NCI-H146 treated with DMSO at 0.1 percent for 48 hours (cell line): ENCODE results near the gene CNOT6L.

Experiments
- DNase-seq: peaks from one replicate; lab custom pipeline; 2025; ENCODE audit not compliant: unreplicated experiment; lab: John Stamatoyannopoulos, UW

Gene CNOT6L

DNA sequence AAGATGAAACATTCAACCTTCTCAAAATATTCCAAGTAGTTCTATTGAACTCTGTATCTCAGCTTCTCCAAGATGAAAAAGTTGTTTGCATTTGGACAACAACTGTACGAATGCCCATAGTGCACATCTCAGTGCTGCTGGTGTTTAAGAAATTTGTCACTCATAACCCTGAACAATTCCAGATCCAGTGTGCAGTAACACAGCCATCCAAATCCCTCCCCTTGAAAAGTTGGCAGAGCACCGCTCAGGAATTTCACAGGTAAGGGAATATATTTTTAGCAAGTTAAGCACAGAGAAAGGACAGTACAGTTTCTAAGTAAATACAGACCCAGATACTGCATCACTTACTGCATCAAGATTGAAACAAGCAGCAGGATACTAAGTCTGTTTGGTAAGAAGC is 104.7 kb downstream of the CNOT6L start:
- no peak for DNase-seq

DNA sequence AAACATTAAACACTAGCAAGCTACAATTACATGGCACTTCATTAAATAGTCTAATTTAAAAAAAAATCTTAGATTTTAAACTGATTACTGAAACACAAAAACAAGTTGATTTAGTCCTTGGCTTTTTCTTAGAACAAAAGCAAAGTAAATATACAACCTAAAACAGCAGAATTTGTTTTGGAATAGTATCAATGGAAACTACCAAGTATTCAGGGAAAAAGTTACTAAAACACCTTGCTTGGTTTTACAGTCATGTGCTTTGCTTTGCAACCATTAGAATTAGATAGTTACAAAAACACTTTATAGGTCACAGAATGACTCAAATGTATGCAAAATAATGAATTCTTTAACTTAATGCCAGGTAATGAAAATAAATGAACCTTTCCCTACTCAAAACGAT is 105.3 kb downstream of the CNOT6L start:
- no peak for DNase-seq

DNA sequence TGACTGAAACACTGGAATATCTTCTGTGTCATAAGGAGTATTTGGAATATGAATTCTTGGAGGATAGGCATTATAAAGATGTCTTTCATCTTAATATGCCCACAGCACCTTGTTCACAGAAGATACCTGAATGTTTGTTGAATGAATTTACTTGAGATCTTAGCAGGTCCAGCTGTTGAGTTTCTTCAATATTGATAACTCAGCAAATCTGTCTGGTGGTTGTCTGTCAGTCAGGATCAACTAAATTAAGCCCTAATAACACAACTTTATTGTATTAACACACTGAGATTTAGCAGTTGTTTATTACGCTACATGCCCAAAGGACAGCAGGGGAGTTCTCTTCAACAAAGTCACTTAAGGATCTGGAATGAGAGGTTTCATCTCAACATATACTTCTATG is 106.5 kb downstream of the CNOT6L start:
- no peak for DNase-seq

DNA sequence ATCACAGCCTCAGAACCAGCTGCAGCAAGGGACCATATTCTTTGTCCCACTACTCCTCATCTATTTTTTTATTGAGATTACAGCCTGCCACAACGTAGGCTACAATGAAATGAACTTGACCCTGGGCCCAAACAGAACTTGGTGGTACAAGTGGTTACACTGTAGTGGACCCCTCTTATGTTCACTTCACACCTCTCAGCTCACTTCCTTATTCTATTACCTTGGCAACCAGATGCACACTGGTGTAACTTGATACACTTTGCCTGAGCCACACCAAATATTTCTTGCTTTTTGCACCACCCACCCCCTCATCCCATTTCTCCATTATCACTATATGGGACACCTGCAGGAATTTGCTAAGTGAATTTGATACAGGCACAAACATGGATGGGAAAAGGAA is 107.7 kb downstream of the CNOT6L start:
- no peak for DNase-seq

DNA sequence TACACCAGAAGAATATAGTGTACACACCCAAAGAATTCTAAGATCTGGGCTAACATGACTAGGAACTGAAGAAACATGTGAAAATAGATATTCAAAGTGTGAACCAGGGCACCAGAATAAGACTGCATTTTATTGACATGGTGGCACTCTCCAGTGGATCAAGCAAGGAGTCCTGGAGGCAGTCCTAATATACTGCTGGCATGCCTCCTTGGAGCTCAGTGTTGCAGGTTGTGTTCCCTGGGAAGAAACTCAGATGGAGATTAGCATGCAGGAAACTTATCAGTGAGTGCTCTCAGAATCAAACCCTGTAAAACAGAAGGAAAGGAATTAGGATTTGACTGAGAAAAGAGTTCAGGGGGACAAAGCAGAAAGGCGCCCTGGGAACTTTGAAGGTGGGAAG is 108.5 kb downstream of the CNOT6L start:
- DNase-seq = no peak

DNA sequence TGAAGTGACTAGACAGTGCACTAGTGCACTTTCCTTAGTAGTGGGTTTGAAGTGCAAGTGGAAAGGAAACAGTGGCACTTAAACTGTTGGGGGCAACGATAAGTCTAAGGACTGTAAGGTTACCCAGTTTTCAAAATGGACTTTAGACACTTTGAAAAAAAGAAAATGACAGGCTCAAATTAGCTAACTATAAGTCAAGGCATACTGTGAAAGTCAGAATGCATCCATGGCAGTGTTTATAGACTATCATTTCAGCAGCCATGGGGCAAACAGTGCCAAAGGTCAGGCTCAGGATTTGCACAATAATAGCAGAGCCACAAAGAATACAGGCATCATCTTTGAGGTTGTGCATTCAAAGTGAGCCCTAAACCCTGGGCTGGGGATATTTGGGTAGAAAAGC is 109.1 kb downstream of the CNOT6L start:
- DNase-seq = no peak

DNA sequence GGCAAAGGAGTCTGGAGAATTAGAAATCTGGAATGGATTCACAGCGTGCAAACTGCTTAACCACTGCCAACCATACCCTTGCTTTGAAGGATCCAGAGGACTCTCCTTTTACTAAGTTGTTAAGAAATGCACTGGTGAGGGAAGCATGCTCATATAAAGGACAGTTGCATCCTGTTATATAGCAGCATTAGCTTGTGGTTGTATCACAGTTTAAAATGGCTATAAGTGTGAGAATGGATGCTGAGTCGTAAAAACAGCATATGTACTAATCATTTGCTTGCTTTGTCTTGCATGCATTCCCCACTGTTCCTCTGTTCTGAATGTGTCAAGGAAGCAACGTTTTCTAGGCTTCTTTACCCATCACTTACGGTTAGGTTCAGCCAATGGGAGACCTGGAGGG is 112.5 kb downstream of the CNOT6L start:
- no peak for DNase-seq

DNA sequence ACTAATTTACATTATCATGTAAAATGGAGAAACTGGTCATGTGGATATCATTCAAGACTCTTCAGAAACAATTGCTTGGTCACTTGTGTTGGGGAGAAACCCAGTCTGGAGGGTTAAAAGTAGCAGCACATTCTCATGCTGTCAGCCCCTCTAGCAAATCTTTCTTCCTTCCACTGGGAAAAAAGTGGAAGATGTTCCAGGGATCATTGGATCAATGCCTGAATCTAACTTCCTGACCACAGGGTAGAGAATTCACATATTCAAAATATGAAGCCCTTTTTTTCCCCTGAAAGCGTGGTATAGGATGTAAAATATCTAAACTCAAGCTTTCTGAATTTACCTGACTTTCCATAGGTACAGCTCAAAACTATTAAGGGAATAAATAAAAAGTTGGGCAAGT is 115.5 kb downstream of the CNOT6L start:
- DNase-seq = no peak

DNA sequence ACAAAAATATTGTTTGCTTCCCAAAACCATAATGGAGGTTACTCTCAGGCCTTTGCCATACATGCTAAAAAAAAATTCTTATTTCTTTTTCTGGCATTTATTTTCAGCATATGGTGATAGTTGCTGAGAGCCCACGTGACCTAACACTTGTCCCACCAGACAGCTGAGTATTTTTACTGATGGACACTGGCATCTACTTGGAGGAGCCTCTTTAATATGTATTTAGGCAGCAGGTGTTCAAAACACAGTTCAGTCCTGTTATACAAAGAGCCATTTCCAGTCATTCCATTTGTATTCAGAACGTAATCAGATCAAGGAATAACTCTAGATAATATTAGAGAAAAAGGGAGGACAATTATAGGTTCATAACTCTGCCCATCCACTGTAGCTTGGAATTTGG is 118.0 kb downstream of the CNOT6L start:
- DNase-seq = no peak

DNA sequence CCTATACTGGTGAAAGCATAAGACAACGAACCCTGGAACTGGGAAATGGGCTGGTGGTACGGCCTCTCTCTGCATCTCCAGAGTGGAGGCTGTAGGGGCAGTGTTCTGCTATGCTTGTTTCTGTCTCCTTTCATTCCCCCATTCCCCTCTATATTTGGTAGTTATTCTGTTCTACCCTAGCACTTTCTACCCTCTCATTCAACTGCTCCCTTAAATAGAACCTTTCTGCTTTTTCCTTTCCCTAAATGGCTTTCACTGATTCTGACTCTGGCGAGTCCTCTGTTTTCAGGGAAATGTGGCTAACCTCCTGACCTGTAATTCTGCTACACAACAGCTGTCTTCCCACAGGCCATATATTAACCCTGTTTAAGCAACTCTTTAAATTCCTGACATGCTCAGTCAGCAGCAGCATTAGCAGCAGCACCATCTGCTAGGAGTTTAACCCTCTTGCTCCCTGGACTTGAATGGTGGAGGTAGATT is 119.4 kb downstream of the CNOT6L start:
- no peak for DNase-seq

DNA sequence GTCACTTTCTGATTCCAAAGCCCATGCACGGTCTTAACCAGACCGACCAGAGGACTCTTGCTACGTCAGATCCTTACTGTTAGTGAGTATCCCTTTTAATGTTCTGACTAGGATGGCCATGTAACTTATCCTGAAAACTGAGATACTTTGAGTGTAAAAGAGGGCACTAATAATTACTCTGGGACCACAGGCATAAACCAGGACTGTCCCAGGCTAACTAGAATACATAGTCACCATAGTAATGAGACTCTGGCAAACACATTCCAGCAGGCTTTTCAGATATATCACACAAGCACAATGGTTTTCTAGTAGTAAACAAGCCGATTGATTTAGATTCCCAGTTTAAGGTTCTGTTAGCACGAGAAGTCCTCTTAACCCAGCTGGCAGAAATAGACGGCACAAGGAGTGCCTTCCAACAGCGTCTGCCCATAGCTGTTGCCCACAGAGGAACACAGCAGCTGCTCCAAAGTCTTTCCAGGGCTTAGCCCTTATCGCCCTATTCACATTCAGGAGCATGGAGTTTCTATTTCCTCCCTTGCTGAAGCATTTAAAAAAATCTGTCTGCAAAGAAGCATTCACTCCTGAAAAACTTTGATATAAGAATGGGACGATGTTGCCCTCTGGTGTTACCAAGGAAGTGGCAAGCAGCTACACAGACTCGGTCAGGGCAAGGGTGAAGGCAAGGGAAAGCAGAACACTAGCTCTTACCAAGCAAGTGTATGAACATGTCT is 121.1 kb downstream of the CNOT6L start:
- peak; percentile 7 for DNase-seq

DNA sequence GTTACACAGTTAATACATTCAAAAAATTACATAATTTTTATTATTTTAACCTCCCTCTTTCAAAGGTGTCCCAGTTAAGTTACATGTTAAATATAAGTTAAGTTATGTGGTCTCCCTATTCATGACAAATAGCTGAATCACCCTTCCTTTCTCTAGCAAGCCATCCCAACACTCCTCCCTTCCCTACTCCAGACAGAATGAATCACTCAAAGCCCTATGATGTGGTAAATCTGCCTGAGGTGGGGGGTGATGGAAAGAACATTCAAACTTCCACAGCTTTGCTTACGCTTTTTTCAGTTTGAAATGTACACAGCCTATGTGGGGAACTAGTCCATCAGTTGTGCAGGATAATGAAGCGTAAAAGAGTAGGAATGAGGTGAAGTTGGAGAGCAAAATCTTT is 123.4 kb downstream of the CNOT6L start:
- DNase-seq = no peak

DNA sequence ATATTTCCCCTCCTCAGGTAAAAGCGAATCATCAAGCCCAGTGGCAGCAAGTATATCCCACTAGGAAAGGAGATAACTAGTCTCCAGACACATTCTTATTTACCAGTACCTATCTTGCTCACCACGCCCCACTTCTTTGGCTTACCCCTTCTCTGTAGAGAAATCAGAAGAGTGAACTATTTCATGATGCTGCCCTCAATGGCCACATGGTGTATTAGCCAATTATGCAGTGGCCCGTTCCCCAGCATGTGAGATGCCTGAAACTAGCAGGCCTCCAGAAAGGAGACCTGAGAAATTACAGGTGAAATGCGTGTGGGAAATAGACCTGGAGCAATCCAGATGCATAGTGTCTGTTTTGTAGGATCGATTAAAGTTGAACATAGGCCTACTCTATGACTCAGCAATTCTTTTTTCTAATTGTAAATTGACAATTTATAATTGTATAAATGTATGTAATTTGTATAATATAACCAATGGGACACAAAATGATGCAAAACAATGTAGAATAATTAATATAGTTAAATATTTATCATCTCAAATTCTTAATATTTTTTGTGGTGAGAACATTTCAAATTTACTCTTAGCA is 126.2 kb downstream of the CNOT6L start:
- no peak for DNase-seq

DNA sequence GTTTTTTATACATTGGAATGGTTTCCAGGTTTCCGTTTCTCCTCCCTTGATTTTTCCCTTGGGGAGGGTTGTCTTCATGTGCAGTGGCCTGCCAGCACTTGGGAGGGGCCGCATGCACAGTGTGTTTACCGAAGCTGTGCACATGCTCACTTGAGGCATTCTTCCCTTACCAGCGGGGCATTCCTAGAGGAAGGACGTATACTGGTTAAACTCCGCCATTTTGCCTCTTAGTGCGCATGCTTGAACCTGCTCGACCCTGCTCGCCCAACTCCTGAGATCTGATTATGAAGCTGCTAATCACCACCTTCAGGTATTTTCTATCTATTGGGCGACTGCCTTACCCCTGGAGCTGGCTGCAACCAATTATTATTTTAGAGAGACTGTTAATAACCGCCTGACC is 137.4 kb downstream of the CNOT6L start:
- DNase-seq = no peak

DNA sequence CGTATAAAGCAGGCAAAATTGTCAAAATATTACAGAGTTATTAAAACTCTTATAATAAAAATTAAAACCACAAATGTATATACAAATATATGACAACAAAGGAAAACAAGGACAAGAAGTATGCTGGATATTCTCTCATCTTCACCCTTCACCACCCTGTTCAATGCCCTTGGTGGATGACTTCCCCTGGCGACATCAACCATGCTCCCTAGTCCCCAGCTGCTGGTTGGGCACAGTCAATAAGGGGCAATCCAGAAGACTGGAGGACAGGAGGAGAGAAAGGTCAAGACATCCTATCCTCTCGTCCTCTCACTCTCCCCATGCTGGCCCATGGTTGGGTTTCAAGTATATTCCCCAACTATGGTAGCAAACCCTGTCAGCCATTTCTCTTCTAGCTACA is 142.3 kb downstream of the CNOT6L start:
- DNase-seq = no peak

DNA sequence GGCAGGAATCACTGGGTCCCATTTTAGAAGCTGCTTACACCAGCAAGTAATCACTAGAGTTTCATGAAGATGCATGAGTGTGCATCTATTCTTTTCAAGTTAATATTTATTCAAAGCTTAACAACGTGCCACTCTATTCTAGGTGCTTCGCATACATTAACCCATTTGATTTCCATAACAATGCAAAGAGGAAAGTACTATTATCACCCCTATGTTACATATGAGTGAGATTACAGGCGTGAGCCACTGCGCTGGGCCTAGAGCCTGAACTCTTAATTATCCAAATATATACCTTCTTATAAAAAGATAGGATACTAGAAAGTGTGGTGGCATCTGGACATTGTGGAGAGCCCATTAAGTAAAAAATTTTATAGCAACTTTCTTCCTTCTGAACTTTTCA is 148.1 kb downstream of the CNOT6L start:
- DNase-seq = no peak

DNA sequence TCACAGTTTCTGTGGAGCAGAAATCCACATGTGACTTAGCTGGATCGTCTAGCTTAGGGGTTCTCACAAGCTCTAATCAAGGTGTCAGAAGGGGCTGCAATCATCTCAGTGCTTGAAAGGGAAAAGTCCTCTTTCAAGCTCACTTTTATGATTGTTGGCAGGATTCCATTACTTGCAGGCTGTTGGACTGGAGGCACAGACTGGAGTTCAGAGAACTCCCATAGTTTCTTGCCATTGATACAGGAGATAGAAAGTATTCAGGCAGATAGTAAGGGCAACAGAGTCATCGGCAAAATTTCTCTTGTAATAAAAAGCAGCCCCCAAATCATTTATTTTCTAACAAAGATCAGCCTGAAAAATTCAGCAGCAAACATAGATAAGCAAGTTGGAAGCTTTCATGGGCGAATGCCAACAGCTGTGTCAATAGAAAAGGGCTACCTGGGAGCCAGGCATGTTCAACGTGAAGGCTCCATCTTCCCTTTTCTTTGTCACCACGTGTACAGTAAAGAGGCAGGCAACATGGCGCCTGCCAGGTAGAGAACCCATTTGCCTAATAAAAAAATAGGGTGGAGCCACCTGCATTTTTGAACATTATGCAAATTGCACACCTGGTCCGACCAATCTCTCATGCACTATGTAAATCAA is 149.1 kb downstream of the CNOT6L start:
- DNase-seq = peak; percentile 85

DNA sequence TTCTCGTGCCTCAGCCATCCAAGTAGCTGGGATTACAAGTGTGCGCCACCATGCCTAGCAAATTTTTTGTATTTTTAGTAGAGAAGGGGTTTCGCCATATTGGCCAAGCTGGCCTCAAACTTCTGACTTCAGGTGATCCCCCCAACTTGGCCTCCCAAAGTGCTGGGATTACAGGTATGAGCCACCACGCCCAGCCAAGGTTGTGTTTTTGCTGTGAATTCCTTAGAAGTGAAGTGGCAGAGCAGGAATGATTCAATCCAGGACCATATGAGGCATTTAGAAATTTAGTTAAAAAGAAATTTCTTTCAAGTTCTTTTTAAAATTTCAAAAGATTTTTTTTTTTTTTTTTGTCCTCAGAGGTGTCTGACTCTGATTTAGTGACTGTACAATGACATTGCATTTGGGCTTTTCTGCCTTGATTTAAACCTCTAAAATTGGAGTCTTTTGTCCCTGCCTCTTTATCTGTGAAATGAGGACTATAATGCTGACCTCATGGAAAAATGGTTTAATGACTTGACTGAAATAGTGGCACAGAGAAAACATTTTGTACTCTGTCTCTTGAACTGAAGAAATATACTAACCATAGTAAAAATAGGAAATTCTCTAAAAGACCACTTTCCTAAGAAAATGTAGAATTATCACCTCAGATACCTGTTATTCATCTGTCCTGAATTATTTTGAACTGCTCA is 153.6 kb downstream of the CNOT6L start:
- no peak for DNase-seq
